KBM-7 (cell line): ENCODE measurements around the gene AHI1.

ENCODE experiments used
- DNase-seq: peaks from one replicate; pipeline ENCODE4 v3.0.0-alpha.2; 2015
- in situ Hi-C: fragments of 300-500 bp; cut with MboI; formaldehyde crosslinking; loops from 2 replicates; pipeline ENCODE4 v1.14.3; 2020; ENCODE audit warnings: low sequenced_read_pairs, low pct_unique_long_range_greater_than_20kb, mixed read lengths

The AHI1 gene

DNA sequence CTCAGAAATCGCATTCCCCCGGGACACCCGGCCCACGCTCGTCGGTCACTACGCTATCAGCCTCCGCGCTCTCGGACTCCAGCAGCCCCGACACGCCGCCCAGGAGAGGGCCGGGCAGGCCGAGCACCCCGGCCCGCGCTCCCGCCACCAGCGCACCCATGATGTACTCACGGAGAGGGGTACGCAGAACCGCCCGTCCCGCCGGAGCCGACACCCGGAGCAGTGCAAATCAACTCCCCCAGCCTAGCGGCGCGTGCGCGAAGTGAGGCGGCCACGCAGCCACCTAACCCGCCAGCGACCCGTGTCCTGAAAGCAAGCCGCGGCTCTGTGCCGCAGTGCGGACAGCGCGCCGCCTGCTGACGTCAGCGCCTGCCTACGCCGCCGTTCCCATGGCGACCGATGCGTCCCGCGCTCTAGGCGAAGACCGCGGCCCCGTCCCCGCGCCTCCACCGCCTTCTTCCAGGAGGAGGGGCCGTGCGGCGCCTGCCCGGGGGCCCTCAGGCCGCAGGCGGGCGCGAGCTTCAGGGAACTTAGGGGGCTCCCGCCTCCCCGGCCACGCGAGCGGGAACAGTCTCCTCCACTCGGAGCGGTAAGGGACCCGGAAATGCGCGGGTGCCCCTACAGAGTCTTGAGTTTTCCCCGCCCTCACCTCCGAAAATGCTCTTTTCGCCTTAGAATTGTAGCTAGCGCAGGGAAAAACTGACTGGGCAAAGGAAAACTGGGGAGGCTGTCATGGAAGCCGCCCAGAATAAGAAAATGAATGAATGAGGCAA lies at the start of gene AHI1:
AHI1 (minus strand) TSS at position 329 of the 773 bp plus-strand sequence. CDS start 5,503 bp downstream, outside the sequence.
- DNase-seq = peak; percentile 95
- in situ Hi-C loops = no loop called here

DNA sequence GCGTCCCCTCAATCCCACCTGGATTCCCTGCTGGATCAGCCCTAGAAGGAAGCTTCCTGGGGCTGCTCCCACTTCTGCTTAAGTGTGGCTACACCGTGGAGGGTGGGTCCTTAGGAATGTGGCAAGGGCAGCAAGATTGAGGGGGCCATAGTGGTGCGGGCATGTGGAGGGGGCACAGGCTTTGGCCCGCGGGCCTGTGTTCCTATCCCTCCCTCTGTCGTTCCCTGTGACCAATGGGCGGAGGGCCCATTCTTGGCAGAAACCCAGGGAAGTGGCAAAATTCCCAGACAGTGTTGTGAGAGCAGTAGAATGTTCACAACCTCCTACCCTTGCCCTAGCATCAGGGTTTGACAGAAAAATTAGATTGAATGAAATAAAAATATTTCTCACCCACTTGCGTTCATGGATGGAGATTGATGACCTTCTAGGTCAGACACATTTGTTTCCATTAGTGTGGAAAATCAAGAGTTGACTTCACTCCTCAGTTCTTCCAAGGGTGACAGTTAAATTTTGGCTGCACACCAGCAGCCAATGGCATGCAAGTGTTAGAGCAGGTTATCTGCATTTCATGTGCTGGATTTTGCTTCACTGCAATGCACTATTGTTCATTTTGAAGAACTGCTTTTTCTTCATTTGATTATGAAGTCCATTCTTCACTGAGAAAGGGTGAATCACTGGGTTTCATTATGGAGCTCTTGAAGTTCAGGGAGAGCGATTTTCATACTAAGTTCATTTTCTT lies 49.3 kb upstream of the AHI1 start:
- no peak for DNase-seq
- in situ Hi-C loops = loop anchor here (25.0 kb wide), 1 partner anchor 665 kb away; no protein-coding TSS in a partner anchor

DNA sequence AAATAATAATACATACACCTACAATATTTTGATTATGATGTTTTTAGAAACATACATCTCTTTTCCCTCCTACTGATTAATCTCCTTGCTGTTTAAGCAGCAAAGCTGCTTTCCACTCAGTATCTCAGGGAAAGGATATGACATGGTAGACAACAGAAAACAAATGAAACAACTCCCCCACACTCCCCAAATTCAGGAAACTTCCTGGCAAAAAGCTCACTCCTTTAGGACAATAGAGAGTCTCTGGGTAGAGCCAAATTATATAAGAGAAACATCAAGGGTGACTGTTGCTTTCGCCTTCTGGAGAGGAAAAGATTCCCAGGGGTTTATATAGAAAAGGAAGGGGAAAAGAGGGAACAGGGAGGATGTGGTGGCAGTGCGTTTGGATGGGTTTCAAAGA lies 48.7 kb upstream of the AHI1 start:
- no peak for DNase-seq
- in situ Hi-C loops = loop anchor here (25.0 kb wide), 1 partner anchor 666 kb away; no protein-coding TSS in a partner anchor

DNA sequence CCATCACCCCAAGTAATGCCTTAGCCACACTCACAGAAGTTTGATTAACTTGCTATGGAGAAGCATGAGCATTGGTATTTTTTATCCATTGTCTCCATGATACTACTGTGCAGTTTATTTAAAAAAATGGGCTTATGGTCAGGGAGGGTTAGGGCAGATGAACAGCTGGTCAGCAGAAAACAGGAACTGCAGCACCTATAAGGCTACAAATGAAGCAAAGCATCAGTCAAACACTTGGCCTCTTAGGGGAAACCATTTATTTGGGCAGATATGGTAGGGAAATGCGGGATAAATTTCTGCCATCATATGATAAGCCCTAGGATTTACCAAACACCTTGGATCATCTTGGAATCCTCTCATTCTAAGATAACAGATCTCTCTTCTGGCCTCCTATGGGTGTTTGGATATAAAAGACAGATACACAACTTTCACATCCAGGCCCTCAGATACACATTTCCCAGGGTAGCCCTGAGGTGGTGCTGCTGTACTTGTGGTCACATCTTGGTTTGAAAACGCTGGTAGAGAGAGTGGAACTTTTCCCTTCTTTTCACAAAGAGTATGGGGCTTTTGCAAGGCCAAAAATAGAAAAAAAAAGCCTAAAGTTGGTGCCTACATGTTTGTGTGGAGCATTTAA lies 42.8 kb upstream of the AHI1 start:
- DNase-seq = no peak
- in situ Hi-C loops = loop anchor here (25.0 kb wide), 1 partner anchor 672 kb away; no protein-coding TSS in a partner anchor

DNA sequence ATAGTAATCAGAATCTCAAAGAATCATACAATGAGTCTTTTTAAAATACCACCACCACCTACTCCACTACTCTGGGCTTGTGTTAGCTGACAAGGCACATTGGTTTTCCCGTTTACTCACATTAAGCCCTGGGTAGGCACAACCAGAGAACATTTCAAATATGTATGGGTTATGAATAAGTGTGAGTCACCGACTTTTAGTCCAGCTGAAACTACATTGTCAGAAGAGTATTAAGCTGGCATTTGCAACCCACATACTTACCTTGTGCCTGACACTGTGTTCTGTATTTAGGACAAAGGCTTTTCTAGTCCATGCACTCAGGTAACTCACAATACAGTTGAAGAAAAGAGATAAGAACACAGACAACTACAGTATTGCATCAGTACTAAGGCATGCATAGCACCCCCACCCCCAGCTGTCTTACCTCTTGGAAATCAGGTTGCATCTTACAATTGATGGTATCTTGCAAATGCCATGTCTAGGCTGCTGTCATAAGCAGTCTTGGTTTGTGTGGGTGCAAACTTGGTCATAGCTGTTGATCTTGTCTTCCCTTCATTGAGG lies 40.3 kb upstream of the AHI1 start:
- in situ Hi-C loops = loop anchor here (25.0 kb wide), 1 partner anchor 674 kb away; no protein-coding TSS in a partner anchor
- DNase-seq = no peak

DNA sequence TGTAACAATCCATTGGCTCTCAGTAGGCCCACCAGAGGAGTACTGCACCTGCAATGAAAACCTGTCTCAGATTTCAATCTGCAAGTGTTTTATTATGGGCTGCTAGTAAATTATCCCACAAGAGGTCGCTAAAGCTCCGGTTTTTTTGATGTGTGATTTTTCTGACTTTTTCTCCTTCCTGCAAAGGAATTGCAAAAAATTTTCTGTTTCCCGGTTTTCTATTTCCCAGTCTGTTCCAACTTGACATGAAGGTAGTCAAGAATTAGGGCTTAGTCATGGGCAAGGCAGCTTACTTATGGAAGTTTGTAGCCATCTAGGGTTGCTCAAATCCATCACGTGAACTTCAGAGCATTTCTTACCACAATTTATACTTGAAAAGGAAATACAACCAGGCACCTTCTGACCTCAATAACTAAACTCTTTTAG lies 38.5 kb upstream of the AHI1 start:
- in situ Hi-C loops = loop anchor here (25.0 kb wide), 1 partner anchor 676 kb away; no protein-coding TSS in a partner anchor
- peak; percentile 71 for DNase-seq

DNA sequence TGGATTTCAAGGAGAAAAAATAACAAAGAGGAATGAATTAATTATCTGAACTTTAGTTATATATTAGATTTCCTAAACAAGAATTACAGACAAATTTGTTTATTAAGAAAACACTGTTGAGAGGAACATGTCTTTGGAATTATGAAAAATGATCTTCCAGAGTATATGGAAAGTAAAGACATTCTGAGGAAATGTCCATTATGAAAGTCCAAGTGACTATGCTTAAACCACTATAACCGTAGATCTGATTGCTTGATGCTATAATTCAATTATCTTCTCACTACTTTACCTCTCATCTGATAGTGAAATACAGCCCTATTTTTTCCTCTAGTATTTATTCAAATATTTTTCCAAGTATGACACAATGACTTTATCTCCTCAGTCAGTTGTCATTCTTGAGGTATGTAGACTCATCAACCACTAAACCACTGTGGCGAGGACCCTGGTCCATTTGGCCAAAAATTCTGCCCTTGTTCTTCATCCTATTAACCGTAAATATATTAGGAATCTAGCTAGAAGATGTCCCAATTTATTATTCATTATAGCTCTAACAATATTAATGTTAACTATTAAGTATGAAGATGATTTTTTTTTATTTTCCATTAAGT lies 37.3 kb upstream of the AHI1 start:
- in situ Hi-C loops = loop anchor here (25.0 kb wide), 1 partner anchor 677 kb away; no protein-coding TSS in a partner anchor
- DNase-seq = no peak

DNA sequence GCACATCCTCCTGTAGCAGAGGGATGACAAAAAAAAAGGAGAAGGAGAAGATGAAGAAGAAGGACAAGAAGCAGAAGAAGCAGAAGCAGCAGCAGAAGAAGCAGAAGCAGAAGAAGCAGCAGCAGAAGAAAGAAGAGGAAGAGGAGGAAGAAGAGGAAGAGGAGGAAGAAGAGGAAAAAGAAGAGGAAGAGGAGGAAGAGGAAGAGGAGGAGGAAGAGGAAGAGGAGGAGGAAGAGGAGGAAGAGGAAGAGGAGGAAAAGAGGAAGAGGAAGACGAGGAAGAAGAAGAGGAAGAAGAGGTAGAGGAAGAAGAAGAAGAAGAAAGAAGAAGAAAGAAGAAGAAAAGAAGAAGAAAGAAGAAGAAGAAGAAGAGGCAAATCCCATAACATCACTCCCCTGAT lies 35.0 kb upstream of the AHI1 start:
- in situ Hi-C loops = loop anchor here (25.0 kb wide), 1 partner anchor 680 kb away; no protein-coding TSS in a partner anchor
- no peak for DNase-seq

DNA sequence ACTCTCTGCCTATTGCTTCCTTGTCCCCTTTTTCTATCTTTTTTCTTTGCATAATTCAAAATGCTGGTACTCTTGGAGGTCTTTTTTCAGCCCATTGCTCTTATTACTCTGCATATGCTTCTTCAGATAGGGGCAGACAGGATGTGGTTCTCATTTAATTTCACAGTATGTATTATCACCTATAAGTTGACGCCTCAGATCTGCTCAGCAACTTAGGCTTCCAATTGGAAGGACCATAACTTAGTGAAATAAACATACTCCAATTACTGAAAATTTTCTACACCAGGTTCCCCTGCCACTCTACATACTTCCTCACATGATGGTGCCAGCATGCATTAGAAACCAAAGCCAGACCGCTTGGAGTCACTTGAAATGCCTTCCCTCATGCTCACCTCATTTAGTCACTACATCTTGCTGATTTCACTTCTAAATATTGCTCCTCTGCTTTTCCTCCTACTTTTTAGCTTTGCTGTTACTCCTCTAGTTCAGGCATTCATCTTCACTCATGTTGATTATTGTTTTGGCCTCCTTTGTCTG lies 34.5 kb upstream of the AHI1 start:
- in situ Hi-C loops = loop anchor here (25.0 kb wide), 1 partner anchor 680 kb away; no protein-coding TSS in a partner anchor
- no peak for DNase-seq

DNA sequence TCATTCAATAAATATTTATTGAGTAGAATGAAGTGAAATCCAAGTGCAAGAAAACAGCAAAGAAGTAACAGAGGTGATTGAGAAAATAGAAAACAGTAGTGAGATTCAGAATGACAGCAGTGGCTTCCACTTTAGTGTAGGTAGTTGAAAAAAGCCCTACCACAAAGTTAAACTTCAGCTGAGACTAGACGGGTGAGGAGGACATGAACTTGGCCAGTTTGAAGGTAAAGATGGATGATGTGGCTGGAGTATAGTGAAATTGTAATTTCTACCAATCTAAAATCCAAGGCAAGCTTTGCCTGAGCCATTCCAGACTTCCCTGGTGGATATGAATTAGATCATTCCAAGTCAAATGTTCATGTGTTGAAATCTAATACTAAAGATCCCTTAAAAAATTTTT lies 32.6 kb upstream of the AHI1 start:
- in situ Hi-C loops = loop anchor here (25.0 kb wide), 1 partner anchor 682 kb away; no protein-coding TSS in a partner anchor
- no peak for DNase-seq

DNA sequence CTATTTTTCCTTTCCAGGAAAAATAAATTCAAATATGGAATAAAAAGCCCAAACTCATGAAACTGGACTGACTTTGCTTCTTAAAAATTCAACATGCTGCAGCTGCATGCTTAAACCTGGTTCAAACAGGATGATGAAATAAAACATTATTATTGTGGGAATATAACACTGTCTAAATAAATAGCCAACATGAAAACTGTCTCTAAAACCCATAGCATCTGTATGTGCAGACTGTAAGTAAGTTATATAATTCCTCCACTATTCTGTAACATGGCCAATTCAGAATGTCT lies 30.4 kb upstream of the AHI1 start:
- in situ Hi-C loops = loop anchor here (25.0 kb wide), 1 partner anchor 684 kb away; no protein-coding TSS in a partner anchor
- DNase-seq = no peak

DNA sequence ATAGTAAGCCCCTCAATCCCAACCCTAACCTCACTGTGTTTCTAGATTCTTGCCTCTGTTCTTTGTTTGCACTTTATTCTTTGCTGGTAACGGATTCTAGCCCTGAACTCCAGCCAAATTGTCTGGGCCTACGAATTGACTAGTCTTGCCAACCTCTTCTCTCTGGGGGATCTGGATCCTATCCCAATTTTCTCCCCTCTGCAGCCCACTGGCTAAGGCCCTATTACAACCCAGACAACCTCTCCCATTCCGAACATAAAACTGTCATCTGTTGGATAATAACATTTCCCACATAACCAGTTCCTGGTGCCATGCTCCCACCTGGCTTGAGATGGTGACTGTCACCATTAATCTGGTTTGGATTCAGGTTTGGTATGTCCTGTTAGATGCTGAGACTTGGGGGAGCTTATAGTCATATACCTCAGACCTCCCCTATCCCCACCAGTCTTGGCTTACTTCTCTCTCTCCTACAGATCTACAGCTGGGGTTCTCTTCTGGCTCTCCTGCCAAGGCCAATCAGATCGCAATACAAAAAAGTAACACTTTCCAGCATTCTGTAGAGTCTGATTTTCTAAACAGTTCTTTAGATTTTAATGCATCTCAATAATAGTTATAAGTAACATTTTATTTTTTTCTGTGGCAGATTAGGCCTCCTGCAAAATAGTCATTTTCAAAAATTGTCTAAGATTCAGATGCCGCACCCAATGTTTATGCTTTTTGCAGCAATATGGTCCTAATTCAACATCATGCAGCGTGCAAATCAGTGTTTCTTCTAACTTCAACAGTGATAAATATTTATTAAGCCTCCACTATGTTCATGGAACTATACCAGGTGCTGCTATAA lies 29.8 kb upstream of the AHI1 start:
- DNase-seq = no peak
- in situ Hi-C loops = loop anchor here (25.0 kb wide), 1 partner anchor 685 kb away; no protein-coding TSS in a partner anchor

DNA sequence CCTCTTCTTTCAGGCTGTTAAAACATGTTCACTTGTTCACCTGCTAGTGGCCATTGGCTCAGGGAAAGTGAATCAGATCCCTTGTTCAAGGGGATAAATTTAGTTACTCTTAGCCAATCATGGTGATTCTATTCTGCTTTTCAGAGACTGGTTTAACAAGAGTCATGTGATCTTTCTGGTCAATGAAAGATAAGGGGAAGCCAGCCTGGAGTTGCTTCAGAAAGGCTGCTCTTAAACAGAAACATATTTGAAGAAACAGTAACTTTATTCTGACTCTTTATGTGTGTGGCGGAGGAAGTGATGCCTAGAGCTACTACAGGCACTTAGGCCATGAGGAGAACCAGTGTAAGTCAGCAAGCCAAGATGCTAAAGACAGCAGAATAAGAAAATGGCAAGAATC lies 28.1 kb upstream of the AHI1 start:
- in situ Hi-C loops = loop anchor here (25.0 kb wide), 1 partner anchor 687 kb away; no protein-coding TSS in a partner anchor
- DNase-seq = no peak

DNA sequence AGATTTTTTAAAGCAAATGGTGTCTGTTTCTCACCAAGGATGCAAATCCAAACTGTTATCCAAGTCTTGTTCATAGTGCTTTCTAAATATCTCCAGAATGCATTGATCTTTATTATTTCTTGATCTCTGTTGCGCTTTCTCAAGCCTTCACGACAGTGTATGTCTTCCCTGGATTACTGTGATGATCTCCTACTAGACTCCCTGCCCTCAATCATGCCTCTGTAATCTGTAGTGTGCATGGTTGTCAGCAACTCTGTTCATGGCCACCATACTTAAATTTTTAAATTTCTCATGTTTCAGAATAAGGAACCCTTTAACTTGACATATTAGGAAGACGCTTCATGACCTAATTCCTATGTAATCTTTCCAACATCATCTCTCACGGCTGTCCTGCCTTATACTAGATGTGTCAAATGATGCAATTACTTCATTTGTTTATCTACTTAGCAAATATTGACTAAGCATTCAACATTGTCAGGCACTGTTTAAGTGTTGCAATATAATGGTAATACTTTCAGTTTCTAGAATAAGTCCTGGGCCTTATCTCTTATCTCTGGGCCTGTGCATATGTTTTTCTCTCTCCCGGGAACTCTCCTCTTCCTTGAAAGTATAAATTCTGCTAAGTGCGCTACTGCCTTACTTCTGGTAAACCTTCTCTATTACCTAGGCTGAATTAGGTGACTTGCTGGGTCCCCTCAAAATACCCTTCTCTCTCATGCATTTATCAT lies 25.6 kb upstream of the AHI1 start:
- in situ Hi-C loops = no loop called here
- DNase-seq = no peak

DNA sequence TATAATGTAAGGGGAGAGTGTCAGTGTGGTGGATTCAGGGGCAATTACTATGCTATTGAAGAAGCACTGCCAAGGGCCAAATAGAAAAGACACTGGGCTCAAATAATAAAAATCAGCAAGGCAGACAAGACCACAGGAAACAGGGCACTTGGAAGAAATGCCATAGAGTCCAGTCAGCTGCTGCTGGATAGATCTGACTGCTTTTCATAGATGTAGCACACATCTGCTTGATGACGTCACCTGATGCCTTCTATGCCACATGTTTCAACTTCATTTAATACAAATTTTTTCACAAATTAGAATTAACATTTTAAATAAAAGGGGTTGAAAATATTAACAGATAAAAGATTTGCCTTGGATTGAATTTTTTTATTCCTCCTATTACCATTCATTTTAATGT lies 23.9 kb upstream of the AHI1 start:
- in situ Hi-C loops = no loop called here

DNA sequence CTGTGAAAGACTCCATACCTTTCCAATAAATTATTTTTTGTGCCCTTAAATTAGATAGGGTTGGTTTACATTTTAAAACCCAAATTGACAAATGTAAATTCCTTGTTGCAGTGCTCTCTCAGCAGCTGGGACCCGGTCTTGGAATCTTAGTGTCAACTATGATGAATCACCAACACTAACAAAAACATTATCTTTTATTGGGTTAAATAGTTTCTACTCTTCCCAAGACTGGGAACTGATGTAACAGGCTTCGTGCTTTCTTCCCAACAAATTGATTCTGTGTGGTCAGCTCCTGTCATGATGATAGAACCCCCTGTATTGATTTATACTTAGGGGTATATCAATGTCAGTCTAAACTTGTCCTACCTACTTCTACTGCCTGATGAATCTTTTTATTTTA lies 23.2 kb upstream of the AHI1 start:
- in situ Hi-C loops = no loop called here
- no peak for DNase-seq

More for the DNA sequence above, 23.9 kb upstream of the AHI1 start:
- no peak for DNase-seq

DNA sequence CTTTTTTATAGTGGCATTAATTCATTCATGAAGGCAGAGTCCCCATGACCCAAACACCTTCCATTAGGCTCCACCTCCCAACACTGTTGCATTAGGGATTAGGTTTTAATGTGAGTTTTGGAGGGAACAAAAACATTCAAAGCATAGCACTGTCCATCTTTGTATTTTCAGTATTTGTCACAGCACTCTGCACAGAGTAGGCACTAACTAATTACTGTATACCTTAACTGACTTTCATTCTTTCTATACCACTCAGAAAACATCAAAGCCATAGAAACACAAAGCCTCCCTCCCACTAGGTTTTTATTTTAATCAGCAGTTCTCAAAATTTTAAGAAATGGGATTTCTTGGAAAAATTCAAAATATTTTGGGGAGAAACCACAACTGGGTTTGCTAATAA lies 21.8 kb upstream of the AHI1 start:
- in situ Hi-C loops = no loop called here
- no peak for DNase-seq
